ENCODE results near the gene SLC30A7. TPM values are rescaled to one million over a fixed set of nuclear protein-coding genes. Genes with fewer than 3 reads are reported as not detected.

Gene SLC30A7
- total RNA-seq, 2 donors from 2014 or later: 8.1 to 9.0 TPM

DNA sequence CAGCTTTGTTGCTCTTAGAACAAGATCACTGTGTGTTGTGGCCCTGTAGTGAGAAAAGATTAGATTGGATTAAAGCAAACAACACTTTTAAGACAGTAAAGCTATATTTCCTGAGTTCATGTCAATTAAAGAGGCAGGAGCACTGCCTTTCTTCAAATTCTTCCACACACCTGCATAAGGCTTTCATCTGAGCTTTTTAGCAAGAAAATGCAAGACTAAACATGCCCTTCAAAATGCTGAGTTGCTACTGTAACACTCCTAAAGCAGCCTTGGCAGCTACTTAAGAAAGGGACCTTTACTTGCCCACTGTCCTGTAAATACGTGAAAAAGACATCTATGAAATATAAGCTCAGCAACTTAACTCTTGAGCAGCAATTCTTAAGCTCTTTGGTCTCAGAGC is 117.9 kb downstream of the SLC30A7 start:
- TF ChIP-seq, protein P1, sequence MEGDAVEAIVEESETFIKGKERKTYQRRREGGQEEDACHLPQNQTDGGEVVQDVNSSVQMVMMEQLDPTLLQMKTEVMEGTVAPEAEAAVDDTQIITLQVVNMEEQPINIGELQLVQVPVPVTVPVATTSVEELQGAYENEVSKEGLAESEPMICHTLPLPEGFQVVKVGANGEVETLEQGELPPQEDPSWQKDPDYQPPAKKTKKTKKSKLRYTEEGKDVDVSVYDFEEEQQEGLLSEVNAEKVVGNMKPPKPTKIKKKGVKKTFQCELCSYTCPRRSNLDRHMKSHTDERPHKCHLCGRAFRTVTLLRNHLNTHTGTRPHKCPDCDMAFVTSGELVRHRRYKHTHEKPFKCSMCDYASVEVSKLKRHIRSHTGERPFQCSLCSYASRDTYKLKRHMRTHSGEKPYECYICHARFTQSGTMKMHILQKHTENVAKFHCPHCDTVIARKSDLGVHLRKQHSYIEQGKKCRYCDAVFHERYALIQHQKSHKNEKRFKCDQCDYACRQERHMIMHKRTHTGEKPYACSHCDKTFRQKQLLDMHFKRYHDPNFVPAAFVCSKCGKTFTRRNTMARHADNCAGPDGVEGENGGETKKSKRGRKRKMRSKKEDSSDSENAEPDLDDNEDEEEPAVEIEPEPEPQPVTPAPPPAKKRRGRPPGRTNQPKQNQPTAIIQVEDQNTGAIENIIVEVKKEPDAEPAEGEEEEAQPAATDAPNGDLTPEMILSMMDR (IDR thresholded peaks at IDR 0.05): no peak
- no peak for DNase-seq (ENCODE audit: low spot score)
- Histone ChIP-seq H3K9me3 (no peaks in the 10 kb centered on the region), H3K36me3 (peaks cover 6% of the 10 kb centered on the region), H3K27me3 (no peaks in the 10 kb centered on the region), H3K4me3 (no peak overlapping the region), H3K4me1 (no peaks in the 10 kb centered on the region), H3K27ac (no peak overlapping the region)

DNA sequence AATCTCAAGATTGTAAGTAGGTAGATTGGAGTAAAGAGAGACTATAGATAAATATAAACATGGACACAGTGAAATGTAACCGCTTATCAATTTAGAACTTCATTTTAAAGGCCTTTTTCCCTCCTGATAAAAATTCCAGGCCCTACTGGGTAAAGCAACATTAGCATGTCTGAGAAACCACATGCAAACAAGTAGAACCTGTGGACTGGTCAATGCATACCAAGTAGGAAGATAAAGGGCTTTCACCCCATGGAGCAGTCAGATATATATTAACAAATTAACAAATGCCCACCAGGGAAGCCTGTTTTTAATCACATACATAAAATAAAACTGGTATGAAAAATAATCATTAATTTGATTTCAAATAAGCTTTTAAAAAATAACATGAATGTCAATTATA is 121.6 kb downstream of the SLC30A7 start:
- H3K4me1 ChIP-seq: no peaks in the 10 kb centered on the region
- peaks cover 6% of the 10 kb centered on the region for H3K36me3 ChIP-seq

DNA sequence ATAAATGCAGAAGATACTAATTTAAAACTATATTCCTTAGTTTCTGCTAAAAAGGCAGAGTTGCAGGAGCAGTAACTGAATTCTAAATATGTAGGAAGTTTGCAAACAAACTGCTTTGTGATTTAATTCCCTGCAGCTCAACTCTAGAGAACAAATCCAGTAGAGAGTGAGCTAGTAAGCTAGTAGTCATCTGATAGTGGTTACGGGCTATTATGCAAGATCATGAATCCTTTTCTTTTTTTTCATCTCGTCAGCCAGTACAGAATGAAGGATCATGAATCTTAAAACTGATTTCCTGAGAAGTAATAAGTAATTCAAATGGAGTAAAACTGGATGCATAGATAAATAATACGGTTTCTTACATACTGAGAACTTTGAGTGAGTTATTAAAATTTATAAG is 126.4 kb downstream of the SLC30A7 start:
- Histone ChIP-seq H3K36me3 (no peaks in the 10 kb centered on the region), H3K27ac (no peak overlapping the region), H3K27me3 (no peaks in the 10 kb centered on the region), H3K4me3 (no peak overlapping the region), H3K9me3 (no peaks in the 10 kb centered on the region), H3K4me1 (peaks cover 0 to 18% of the 10 kb centered on the region in 2 donors)
- DNase-seq (ENCODE audit: low spot score): no peak
- TF ChIP-seq, protein P1 (IDR thresholded peaks at IDR 0.05): no peak

More for the DNA sequence above, 121.6 kb downstream of the SLC30A7 start:
- Histone ChIP-seq H3K27ac (no peak overlapping the region), H3K27me3 (no peaks in the 10 kb centered on the region), H3K9me3 (no peaks in the 10 kb centered on the region), H3K4me3 (no peak overlapping the region)
- no peak for DNase-seq (ENCODE audit: low spot score)
- TF ChIP-seq, protein P1 (IDR thresholded peaks at IDR 0.05): no peak

DNA sequence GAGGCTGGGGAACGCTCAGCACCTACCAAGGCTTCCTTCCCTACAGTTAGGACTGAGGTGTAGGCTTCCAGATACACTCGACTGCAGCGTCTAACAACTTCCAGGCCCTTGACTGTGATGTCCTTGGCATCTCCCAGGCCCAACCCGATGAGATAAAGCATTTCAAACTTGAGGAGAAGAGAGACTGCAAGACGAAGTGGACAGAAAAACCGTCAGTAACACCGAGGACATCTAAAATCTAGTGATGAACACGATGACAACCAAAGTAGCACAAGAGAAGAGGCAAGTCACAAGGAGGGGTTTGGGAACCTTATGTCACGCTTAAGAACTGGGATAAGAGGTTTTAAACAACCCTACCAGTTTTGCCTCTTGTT is 129.4 kb downstream of the SLC30A7 start:
- H3K9me3 ChIP-seq: no peaks in the 10 kb centered on the region
- TF ChIP-seq, protein P1 (IDR thresholded peaks at IDR 0.05): no peak
- DNase-seq (ENCODE audit: low spot score): no peak
- H3K27ac ChIP-seq: peak overlapping the region; percentile 91 to 92
- H3K4me3 ChIP-seq: peak overlapping the region; percentile 68 to 75
- no peaks in the 10 kb centered on the region for H3K27me3 ChIP-seq
- peaks cover 0 to 24% of the 10 kb centered on the region in 2 donors for H3K4me1 ChIP-seq
- H3K36me3 ChIP-seq: no peaks in the 10 kb centered on the region

DNA sequence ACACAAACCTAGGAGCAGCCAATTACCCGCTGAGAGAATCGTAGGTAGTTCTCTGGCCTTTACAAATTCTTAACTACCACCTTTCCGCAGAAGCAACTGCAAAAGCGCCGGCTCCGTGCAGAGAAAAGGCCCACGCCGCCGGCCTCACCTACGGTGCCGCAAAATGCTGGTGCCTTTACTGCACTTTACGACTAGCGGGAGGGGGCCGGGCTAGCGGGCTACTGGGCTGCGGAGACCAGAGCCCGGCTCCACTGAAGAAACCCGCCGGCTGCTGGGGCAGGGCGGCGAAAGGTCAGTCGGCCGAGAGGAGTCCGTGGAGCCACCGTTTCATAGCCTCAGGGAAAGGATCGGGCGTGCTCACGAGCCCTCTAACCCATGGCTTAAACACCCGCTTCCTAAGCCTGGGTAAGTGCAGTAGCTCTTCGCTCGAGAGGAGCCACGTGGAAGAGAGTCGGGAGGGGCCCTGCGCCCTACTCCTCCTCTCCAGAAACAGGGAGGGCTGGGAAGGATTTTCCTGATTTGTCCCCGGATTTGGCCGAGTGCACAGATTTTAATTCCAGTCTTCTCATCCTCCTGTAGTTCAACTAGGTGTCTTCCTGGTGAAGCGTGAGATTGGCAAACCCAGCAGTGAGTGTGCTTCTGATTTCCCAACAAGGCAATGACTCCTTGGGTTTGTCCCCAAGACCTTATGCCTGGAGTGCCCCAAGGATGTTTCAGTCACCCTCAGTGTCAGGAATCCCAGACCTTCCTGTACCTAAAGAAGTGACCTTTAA is 130.0 kb downstream of the SLC30A7 start, which contains the start of gene DPH5:
Gene DPH5, minus strand, starts transcription at position 128 of the 773 bp plus-strand sequence. CDS start 341 bp downstream, outside the sequence.
- Histone ChIP-seq H3K36me3 (no peaks in the 10 kb centered on the region), H3K27ac (peak within 1 kb of the TSS; percentile 91 to 92), H3K4me1 (peaks cover 0 to 24% of the 10 kb centered on the region in 2 donors), H3K4me3 (peak within 1 kb of the TSS; percentile 68 to 75), H3K9me3 (no peaks in the 10 kb centered on the region), H3K27me3 (no peaks in the 10 kb centered on the region)
- peak; percentile 93 for DNase-seq (ENCODE audit: low spot score)
- TF ChIP-seq, protein P1 (IDR thresholded peaks at IDR 0.05): no peak
